ENCODE data around the gene WRAP73.

Gene WRAP73

GRCh38 chr1:3611170-3612019 lies 38.5 kb downstream of the WRAP73 start, which contains the start of gene MEGF6:
TSS of gene MEGF6 (minus strand) at chr1:3611508. CDS start at chr1:3611268, 240 bp downstream.
- DNase-seq (ENCODE audit: low spot score) = no peak

- DNase-seq (ENCODE audit: low spot score) = no peak
Observed at GRCh38 chr1:3610527-3611169, 39.3 kb downstream of the WRAP73 start.

DNA sequence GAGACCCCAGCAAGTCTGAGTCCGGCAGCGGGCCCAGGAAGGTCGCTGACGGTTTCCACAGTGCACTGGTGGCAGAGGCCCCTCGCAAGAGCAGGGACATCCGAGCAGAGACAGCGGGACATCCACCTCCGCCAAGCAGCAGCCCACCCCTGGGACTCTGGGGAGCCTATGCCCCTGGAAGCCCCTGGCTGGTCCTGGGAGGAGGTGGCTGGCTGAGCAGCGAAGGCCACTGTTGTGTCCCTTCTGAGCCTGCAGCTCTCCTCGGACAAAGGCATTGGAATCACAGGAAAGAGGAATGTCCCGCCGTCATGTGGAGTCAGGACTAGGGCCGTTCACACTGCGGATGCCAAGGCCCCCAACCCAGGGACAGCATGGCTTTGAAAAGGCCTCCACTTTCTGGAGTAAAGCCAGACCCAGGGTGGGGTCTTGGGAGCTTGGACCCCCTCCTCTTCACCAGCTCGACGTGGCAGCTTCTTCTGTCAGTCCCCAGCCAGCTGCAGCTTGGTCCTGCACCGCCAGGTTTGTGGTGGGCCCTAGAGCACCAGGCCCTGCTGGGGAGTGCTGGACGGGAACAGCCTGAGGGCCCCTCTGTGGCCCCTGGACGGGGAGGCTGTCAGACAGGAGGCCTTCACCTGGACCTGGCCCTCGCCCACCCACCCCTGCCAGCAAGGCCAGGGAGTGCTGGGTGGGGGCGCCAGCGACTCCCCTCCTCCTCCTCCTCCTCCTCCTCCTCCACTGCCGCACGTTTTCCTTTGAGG lies 40.0 kb downstream of the WRAP73 start:
- DNase-seq (ENCODE audit: low spot score) = no peak

DNA sequence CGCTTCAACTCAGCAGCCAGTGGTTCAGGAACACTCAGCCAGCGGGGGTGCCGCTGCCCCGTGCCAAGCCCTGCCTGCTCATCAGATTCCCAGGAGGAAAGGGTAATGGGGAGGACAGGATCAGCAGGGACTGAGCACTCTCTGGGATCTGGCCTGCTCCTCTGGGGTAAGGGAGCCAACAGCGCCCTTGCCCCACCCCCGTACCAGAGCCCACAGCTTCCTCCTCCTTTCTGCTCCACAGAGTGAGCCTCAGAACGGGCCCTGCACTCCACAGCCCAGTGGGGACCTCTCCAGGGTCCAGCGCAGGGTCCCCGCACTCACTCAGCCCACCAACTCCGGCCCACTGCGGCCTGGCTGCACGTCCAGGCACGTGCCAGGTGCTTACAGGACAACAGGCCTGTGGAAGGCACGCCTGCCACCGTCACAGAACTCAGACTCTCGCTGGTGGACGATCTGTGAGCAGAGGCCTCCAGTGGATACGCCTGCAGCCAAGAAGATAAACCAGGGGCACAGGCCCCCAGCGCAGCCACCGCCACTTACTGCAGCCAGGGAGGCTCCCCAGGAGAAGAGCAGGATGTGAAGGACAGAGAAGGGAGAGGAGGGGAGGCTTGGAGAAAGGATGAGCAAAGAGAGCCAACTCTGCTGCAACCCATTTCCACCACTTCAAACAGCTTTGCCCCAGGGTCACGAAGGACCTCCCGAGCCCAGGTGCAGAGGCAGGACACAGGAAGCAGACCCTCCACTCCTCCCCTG lies 40.7 kb downstream of the WRAP73 start:
- DNase-seq (ENCODE audit: low spot score) = no peak

- no peak for DNase-seq (ENCODE audit: low spot score)
Observed at GRCh38 chr1:3608154-3608553, 41.7 kb downstream of the WRAP73 start.

DNA sequence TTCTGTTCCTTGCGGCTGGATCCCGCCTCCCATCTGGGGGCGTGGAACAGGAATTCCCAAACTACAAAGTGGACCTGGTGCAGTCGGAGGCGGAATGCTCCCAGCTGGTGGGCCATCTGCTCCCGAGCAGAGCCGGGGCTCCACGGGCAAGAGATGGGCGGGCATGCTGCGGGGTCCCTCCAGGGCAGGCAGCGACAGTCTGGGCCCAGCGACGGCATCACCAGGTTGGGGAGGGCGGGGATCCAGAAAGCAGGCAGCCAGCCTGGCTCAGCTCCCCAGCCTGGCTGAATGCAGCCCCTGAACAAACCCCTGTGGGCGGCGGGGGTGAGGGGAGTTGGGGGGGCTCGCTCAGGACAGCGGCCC lies 42.2 kb downstream of the WRAP73 start:
- no peak for DNase-seq (ENCODE audit: low spot score)

- no peak for DNase-seq (ENCODE audit: low spot score)
Observed at GRCh38 chr1:3606779-3607702, 42.9 kb downstream of the WRAP73 start.

- no peak for DNase-seq (ENCODE audit: low spot score)
Observed at GRCh38 chr1:3604997-3605823, 44.7 kb downstream of the WRAP73 start.

GRCh38 chr1:3604468-3604974 lies 45.4 kb downstream of the WRAP73 start:
- DNase-seq (ENCODE audit: low spot score) = no peak

- DNase-seq (ENCODE audit: low spot score) = no peak
Observed at GRCh38 chr1:3603571-3604467, 46.1 kb downstream of the WRAP73 start.

- no peak for DNase-seq (ENCODE audit: low spot score)
Observed at GRCh38 chr1:3603156-3603555, 46.7 kb downstream of the WRAP73 start.

DNA sequence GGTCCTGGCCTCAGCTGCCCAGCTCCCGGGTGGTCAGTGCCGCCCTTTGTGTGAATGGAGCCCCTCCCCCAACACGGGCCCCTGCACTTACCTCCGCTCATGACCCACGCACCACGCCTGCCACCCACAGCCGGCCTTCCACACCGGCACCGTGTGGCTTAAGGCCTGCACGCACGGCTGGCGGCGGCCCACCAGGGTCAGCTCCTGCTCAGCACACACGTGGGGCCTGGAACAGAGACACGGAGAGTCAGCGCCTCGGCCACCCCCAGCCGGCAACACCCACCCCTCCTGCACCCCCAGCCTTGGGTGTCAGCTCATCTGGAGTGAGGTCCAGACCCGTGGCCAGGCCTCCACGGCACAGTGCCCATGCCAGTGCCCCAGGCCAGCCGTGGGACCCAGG lies 47.5 kb downstream of the WRAP73 start:
- no peak for DNase-seq (ENCODE audit: low spot score)

GRCh38 chr1:3601743-3602142 lies 48.2 kb downstream of the WRAP73 start:
- DNase-seq (ENCODE audit: low spot score) = no peak

DNA sequence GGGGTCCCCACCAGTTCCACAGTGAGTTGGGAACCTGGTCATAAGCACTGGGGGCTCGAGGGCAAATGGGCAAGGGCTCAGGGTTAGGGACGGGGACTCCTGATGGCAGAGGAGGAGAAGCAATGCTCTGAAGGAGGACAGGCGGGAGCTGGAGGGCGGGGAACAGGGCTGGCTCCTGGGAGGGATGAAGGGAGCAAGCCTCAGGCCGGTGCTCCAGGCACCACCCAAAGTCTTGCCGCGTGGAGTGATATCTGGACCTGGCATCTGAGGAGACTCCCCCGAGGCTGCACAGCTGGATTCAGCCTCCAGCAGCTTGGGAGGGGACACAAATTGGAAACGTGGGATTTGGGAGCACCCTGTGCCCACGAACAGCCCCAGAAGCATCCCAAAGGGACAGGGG lies 49.5 kb downstream of the WRAP73 start:
- DNase-seq (ENCODE audit: low spot score) = no peak

DNA sequence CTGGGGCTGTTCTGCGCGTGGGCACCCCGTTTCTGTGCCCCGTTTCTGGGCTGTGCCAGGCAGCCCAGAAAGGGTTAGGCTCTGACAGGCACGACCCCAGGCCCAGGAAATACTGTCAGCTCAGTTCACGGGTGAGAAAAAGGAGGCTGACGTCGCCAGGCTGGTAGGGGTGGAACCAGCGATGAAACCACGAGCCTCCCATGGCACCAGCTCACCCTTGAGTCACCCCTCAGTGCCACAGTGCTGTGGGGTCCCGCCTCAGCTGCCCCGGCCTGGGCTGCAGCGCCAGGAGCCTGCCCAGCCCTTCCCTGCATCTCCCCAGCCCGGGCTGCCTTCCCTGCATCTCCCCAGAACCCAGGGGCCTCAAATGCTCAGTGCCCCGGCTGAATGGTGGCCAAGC lies 50.1 kb downstream of the WRAP73 start:
- no peak for DNase-seq (ENCODE audit: low spot score)

DNA sequence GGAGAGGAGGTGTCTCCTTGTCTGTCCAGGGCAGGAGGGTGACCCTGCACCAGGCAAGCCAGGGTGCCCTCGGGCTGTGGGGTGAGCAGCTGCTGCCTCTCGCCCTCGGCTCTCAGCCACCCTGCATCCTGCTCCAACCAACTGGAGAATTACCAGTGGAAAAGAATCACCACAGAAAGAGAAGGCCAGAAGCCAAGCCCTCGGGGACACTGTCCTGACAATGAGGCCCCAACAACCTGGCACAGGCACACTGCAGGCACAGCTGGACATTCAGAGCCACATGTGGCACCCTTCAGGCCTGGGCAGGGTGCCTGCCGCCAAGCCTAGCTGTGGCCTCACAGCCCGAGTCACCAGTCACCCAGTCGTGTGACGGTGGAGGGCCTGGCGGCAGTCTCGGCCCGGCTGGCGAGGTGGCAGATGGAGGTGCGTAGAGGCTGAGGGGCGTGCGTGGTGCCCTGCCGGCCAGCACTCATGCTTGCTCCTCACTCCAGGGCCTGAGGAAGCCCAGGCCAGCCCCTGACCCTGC lies 50.6 kb downstream of the WRAP73 start:
- no peak for DNase-seq (ENCODE audit: low spot score)

GRCh38 chr1:3598522-3599285 lies 51.2 kb downstream of the WRAP73 start:
- DNase-seq (ENCODE audit: low spot score) = no peak

DNA sequence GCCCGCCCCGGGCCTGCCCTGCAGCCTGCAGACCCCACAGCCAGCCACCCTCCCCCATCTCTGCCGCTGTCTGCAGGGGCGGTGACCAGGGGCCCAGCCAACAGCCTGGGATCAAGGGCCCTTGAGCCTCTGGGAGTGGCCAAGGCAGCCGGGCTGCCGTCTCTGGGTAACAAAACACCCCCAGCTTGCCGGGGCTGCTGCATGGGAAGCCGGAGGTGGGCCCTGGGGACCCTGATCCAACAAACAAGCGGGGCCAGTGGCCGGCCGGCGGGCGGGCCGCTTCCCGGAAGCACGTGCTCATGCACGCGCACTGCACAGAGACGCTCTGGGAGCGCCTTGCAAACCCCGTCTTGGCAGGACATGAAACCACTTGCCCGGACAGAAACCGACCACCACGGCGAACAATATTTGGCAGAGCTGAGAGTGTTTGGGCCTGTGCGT lies 51.8 kb downstream of the WRAP73 start:
- DNase-seq (ENCODE audit: low spot score) = no peak
